HepG2 (cell line): Measurements from ENCODE around the gene ABCC1. TPM values are rescaled to one million over a fixed set of nuclear protein-coding genes. Genes with fewer than 3 reads are reported as not detected.

Experiments
- HNRNPL ChIP-seq: fragments of 200-400 bp; formaldehyde crosslinking; IDR thresholded peaks from 2 replicates; pipeline ENCODE4 v1.6.1; 2017; ENCODE audit warnings: mild to moderate bottlenecking, low read depth, low read length
- IKZF1 ChIP-seq: fragments of 450-650 bp; IDR thresholded peaks from 2 replicates; pipeline ENCODE4 v1.7.1; 2016
- NCOA5 ChIP-seq: sonication (generic); formaldehyde crosslinking; IDR thresholded peaks from 2 replicates; pipeline ENCODE4 v1.4.0; 2020; ENCODE audit warnings: missing genetic modification reagents
- NFE2L1 ChIP-seq: sonication (generic); formaldehyde crosslinking; IDR thresholded peaks from 2 replicates; pipeline ENCODE4 v1.4.0; 2020; ENCODE audit warnings: missing genetic modification reagents, mild to moderate bottlenecking, borderline replicate concordance
- ONECUT2 ChIP-seq: sonication (generic); formaldehyde crosslinking; IDR thresholded peaks from 2 replicates; pipeline ENCODE4 v1.4.0; 2020; ENCODE audit warnings: missing genetic modification reagents
- PHB2 ChIP-seq: fragments of 450-650 bp; IDR thresholded peaks from 2 replicates; pipeline ENCODE4 v1.6.1; 2018; ENCODE audit not compliant: partially characterized antibody
- SIX4 ChIP-seq: sonication (generic); formaldehyde crosslinking; IDR thresholded peaks from 2 replicates; pipeline ENCODE4 v1.4.0; 2020; ENCODE audit warnings: missing genetic modification reagents
- ZNF143 ChIP-seq: sonication (generic); formaldehyde crosslinking; IDR thresholded peaks from 2 replicates; pipeline ENCODE4 v1.4.0; 2020; ENCODE audit warnings: missing genetic modification reagents
- ZNF460 ChIP-seq: sonication (generic); formaldehyde crosslinking; IDR thresholded peaks from 2 replicates; pipeline ENCODE4 v1.5.1; 2020; ENCODE audit warnings: missing genetic modification reagents, mild to moderate bottlenecking, borderline replicate concordance
- ZNF543 ChIP-seq: sonication (generic); formaldehyde crosslinking; IDR thresholded peaks from 2 replicates; pipeline ENCODE4 v1.4.0; 2020; ENCODE audit warnings: mild to moderate bottlenecking, missing genetic modification reagents
- polyA plus RNA-seq, 8 experiments: library from polyadenylated mRNA; depleted of rRNA in 3 of 8; stranded (reverse) in 7 of 8; unstranded in 1 of 8; fragments of >200 nt; fragmentation: Illumina TruSeq in 4 of 8; extraction: Trizol in 4 of 8; gene quantifications; 2 replicates each; pipeline versions ENCODE4 v1.2.1 to v1.2.3, GENCODE V29; 2011 to 2016; ENCODE audit warnings: low read depth in 4 of 8, missing spikeins in 1 of 8, mixed read lengths in 1 of 8; ENCODE audit not compliant: insufficient read depth in 1 of 8
- total RNA-seq, 5 experiments: library from RNA; depleted of rRNA; stranded (reverse); fragments of >200 nt; fragmentation: Illumina TruSeq; extraction: Trizol; gene quantifications; 2 replicates each; pipeline ENCODE4 v1.2.3, GENCODE V29; 2016; ENCODE audit warnings: low read depth in 1 of 5
- TF ChIP-seq, protein P1 (sequence below): sonication (generic); formaldehyde crosslinking; conservative IDR thresholded peaks from 2 replicates; pipeline ENCODE4 v1.4.0; 2020; ENCODE audit warnings: missing genetic modification reagents
- TF ChIP-seq, protein P2 (sequence below), 2 experiments: fragments of 450-650 bp in 1 of 2; sonication (generic) in 1 of 2; formaldehyde crosslinking; IDR thresholded peaks; 2 replicates each; pipeline versions ENCODE4 v1.5.0 to v1.8.0; 2020 to 2022; ENCODE audit warnings: mild to moderate bottlenecking in 1 of 2, missing genetic modification reagents in 1 of 2
- TF ChIP-seq, protein P3 (sequence below): sonication (generic); formaldehyde crosslinking; IDR thresholded peaks from 2 replicates; pipeline ENCODE4 v1.8.0; 2022; ENCODE audit warnings: missing genetic modification reagents, mild to moderate bottlenecking, borderline replicate concordance
- TF ChIP-seq, protein P4 (sequence below): sonication (generic); formaldehyde crosslinking; conservative IDR thresholded peaks from 2 replicates; pipeline ENCODE4 v1.4.0; 2020; ENCODE audit warnings: missing genetic modification reagents
- TF ChIP-seq, protein P5 (sequence below): sonication (generic); formaldehyde crosslinking; IDR thresholded peaks from 2 replicates; pipeline ENCODE4 v1.8.1; 2023; ENCODE audit warnings: mild to moderate bottlenecking, missing genetic modification reagents
- TF ChIP-seq, protein P6 (sequence below): sonication (generic); formaldehyde crosslinking; IDR thresholded peaks from 2 replicates; pipeline ENCODE4 v1.4.0; 2020; ENCODE audit warnings: mild to moderate bottlenecking, missing genetic modification reagents
- TF ChIP-seq, protein P7 (sequence below): sonication (generic); formaldehyde crosslinking; IDR thresholded peaks from 2 replicates; pipeline ENCODE4 v1.4.0; 2020; ENCODE audit warnings: missing genetic modification reagents; ENCODE audit errors: not compliant biosample characterization
- TF ChIP-seq, protein P8 (sequence below): sonication (generic); formaldehyde crosslinking; IDR thresholded peaks from 2 replicates; pipeline ENCODE4 v1.5.0; 2020; ENCODE audit warnings: missing genetic modification reagents

Gene ABCC1
- total and polyA plus RNA-seq, 2 of the 13 experiments (the other 11 are each of a cell fraction or from before 2014, with no cell fraction given): 13.0 to 30.6 TPM

DNA sequence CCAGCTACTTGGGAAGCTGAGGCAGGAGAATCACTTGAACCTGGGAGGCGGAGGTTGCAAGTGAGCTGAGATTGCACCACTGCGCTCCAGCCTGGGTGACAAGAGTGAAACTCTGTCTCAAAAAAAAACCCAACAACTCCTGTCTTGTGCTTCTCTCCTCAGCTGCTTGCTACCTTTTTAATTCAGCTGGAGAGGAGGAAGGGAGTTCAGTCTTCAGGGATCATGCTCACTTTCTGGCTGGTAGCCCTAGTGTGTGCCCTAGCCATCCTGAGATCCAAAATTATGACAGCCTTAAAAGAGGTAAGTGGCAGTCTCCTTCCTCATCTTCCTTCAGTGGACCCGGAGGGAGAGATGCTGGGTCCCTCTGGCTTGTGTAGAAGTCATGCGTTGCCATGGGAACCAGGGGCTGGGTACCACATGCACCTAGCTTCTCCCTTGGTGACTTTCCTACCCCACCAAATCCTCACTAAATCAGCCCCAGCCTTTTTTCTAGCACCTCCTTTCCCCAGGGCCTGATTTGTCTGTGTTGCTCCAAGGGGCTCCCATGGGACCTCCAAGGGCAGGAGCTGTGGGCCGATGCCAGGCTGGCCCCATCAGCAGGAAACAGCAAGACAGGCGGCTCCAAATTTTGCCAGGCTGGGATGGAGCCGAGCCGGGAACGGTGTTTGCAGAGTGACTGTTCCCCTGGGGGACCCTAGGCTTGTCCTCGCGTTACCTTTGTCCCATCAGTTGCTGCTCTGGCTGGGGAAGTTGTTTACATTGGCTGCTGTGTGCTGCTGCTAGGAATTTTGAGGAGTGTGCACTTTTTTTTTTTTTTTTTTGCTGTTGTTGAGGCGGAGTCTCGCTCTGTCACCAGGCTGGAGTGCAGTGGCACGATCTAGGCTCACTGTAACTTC lies 65.2 kb downstream of the ABCC1 start (continued):
- TF ChIP-seq ZNF460: no peak
- 0 out of 2 replicates have a peak, but pooled peaks have one; percentile 39 for TF ChIP-seq HNRNPL
- TF ChIP-seq, protein P1, sequence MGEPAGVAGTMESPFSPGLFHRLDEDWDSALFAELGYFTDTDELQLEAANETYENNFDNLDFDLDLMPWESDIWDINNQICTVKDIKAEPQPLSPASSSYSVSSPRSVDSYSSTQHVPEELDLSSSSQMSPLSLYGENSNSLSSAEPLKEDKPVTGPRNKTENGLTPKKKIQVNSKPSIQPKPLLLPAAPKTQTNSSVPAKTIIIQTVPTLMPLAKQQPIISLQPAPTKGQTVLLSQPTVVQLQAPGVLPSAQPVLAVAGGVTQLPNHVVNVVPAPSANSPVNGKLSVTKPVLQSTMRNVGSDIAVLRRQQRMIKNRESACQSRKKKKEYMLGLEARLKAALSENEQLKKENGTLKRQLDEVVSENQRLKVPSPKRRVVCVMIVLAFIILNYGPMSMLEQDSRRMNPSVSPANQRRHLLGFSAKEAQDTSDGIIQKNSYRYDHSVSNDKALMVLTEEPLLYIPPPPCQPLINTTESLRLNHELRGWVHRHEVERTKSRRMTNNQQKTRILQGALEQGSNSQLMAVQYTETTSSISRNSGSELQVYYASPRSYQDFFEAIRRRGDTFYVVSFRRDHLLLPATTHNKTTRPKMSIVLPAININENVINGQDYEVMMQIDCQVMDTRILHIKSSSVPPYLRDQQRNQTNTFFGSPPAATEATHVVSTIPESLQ: no peak
- TF ChIP-seq, protein P2, sequence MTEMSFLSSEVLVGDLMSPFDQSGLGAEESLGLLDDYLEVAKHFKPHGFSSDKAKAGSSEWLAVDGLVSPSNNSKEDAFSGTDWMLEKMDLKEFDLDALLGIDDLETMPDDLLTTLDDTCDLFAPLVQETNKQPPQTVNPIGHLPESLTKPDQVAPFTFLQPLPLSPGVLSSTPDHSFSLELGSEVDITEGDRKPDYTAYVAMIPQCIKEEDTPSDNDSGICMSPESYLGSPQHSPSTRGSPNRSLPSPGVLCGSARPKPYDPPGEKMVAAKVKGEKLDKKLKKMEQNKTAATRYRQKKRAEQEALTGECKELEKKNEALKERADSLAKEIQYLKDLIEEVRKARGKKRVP (CRISPR knock-in tag; IDR thresholded peaks at IDR 0.05): no peak
- TF ChIP-seq, protein P3, sequence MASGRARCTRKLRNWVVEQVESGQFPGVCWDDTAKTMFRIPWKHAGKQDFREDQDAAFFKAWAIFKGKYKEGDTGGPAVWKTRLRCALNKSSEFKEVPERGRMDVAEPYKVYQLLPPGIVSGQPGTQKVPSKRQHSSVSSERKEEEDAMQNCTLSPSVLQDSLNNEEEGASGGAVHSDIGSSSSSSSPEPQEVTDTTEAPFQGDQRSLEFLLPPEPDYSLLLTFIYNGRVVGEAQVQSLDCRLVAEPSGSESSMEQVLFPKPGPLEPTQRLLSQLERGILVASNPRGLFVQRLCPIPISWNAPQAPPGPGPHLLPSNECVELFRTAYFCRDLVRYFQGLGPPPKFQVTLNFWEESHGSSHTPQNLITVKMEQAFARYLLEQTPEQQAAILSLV: no peak
- TF ChIP-seq ZNF143: no peak
- TF ChIP-seq, protein P4, sequence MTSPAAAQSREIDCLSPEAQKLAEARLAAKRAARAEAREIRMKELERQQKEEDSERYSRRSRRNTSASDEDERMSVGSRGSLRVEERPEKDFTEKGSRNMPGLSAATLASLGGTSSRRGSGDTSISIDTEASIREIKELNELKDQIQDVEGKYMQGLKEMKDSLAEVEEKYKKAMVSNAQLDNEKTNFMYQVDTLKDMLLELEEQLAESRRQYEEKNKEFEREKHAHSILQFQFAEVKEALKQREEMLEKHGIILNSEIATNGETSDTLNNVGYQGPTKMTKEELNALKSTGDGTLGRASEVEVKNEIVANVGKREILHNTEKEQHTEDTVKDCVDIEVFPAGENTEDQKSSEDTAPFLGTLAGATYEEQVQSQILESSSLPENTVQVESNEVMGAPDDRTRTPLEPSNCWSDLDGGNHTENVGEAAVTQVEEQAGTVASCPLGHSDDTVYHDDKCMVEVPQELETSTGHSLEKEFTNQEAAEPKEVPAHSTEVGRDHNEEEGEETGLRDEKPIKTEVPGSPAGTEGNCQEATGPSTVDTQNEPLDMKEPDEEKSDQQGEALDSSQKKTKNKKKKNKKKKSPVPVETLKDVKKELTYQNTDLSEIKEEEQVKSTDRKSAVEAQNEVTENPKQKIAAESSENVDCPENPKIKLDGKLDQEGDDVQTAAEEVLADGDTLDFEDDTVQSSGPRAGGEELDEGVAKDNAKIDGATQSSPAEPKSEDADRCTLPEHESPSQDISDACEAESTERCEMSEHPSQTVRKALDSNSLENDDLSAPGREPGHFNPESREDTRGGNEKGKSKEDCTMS (CRISPR knock-in tag): no peak
- TF ChIP-seq, protein P5, sequence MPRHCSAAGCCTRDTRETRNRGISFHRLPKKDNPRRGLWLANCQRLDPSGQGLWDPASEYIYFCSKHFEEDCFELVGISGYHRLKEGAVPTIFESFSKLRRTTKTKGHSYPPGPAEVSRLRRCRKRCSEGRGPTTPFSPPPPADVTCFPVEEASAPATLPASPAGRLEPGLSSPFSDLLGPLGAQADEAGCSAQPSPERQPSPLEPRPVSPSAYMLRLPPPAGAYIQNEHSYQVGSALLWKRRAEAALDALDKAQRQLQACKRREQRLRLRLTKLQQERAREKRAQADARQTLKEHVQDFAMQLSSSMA: no peak
- TF ChIP-seq NCOA5 (CRISPR knock-in tag): no peak
- no peak for TF ChIP-seq ONECUT2 (CRISPR knock-in tag)
- no peak for TF ChIP-seq ZNF543 (CRISPR knock-in tag)
- TF ChIP-seq, protein P6, sequence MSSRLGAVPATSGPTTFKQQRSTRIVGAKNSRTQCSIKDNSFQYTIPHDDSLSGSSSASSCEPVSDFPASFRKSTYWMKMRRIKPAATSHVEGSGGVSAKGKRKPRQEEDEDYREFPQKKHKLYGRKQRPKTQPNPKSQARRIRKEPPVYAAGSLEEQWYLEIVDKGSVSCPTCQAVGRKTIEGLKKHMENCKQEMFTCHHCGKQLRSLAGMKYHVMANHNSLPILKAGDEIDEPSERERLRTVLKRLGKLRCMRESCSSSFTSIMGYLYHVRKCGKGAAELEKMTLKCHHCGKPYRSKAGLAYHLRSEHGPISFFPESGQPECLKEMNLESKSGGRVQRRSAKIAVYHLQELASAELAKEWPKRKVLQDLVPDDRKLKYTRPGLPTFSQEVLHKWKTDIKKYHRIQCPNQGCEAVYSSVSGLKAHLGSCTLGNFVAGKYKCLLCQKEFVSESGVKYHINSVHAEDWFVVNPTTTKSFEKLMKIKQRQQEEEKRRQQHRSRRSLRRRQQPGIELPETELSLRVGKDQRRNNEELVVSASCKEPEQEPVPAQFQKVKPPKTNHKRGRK: no peak
- no peak for TF ChIP-seq IKZF1
- TF ChIP-seq SIX4: no peak
- TF ChIP-seq, protein P7, sequence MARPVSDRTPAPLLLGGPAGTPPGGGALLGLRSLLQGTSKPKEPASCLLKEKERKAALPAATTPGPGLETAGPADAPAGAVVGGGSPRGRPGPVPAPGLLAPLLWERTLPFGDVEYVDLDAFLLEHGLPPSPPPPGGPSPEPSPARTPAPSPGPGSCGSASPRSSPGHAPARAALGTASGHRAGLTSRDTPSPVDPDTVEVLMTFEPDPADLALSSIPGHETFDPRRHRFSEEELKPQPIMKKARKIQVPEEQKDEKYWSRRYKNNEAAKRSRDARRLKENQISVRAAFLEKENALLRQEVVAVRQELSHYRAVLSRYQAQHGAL (CRISPR knock-in tag): no peak
- TF ChIP-seq, protein P8, sequence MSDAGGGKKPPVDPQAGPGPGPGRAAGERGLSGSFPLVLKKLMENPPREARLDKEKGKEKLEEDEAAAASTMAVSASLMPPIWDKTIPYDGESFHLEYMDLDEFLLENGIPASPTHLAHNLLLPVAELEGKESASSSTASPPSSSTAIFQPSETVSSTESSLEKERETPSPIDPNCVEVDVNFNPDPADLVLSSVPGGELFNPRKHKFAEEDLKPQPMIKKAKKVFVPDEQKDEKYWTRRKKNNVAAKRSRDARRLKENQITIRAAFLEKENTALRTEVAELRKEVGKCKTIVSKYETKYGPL (CRISPR knock-in tag): no peak
- TF ChIP-seq PHB2: no peak
- TF ChIP-seq NFE2L1 (CRISPR knock-in tag): no peak
